Prostate gland (tissue), 2 donors: ENCODE measurements around the gene SEC24D. TPM values are rescaled to one million over a fixed set of nuclear protein-coding genes. Genes with fewer than 3 reads are reported as not detected.
A peak's percentile ranks its signal among the peaks of the same experiment; 100 is the strongest.

ENCODE experiments used
- DNase-seq: peaks from one replicate; pipeline ENCODE4 v3.0.0-alpha.2; 2019; ENCODE audit warnings: low spot score
- H3K27ac ChIP-seq, 2 donors: fragments of 200-600 bp; sonication (generic); 2 replicates each; pipeline ENCODE4 v1.5.1; 2017 to 2019
- H3K27me3 ChIP-seq: fragments of 200-600 bp; sonication (generic); replicated peaks from 2 replicates; pipeline ENCODE4 v1.5.1; 2019; ENCODE audit not compliant: insufficient read depth
- H3K36me3 ChIP-seq, 2 donors: fragments of 200-600 bp; sonication (generic); 1 replicate in 1 of 2; 2 replicates in 1 of 2; pipeline versions ENCODE4 v1.5.1 to v1.8.1; 2017 to 2019
- H3K4me1 ChIP-seq: fragments of 200-600 bp; sonication (generic); replicated peaks from 2 replicates; pipeline ENCODE4 v1.5.1; 2019
- H3K4me3 ChIP-seq, 2 donors: fragments of 200-600 bp; sonication (generic); 2 replicates each; pipeline ENCODE4 v1.5.1; 2017 to 2019
- H3K9me3 ChIP-seq: fragments of 200-600 bp; sonication (generic); 2 replicates; pipeline ENCODE4 v1.5.1; 2017
- POLR2A ChIP-seq: fragments of 450-650 bp; IDR thresholded peaks from one replicate; pipeline ENCODE4 v1.6.1; 2016; ENCODE audit warnings: antibody characterized with exemption, mild to moderate bottlenecking
- POLR2AphosphoS5 ChIP-seq: sonication (generic); formaldehyde crosslinking; IDR thresholded peaks from one replicate; pipeline ENCODE4 v1.6.1; 2017; ENCODE audit warnings: antibody characterized with exemption
- WGBS: methylation state at CpG from one replicate; pipeline ENCODE4 v1.1.5; 2018; 5-methylcytosine and 5-hydroxymethylcytosine counted together
- intact Hi-C: fragments of 100-400 bp; cut with DNase I; formaldehyde crosslinking; loops from one replicate; pipeline ENCODE4 v1.14.2; 2022
- total RNA-seq, 2 donors: library from RNA; depleted of rRNA; stranded (reverse); fragments of >200 nt; gene quantifications; one replicate each; pipeline ENCODE4 v1.1.0, GENCODE V29; 2016
- TF ChIP-seq, protein P1 (sequence below), 4 experiments: fragments of 200-600 bp in 2 of 4; fragments of 450-650 bp in 2 of 4; sonication (generic) in 2 of 4; IDR thresholded peaks; 1 replicate in 3 of 4; 2 replicates in 1 of 4; pipeline ENCODE4 v1.5.1; 2016 to 2019; ENCODE audit warnings: antibody characterized with exemption in 4 of 4, mild to moderate bottlenecking in 2 of 4, moderate library complexity in 2 of 4

The SEC24D gene
- total RNA-seq, 2 donors from 2014 or later = 31.5 to 34.9 TPM

DNA sequence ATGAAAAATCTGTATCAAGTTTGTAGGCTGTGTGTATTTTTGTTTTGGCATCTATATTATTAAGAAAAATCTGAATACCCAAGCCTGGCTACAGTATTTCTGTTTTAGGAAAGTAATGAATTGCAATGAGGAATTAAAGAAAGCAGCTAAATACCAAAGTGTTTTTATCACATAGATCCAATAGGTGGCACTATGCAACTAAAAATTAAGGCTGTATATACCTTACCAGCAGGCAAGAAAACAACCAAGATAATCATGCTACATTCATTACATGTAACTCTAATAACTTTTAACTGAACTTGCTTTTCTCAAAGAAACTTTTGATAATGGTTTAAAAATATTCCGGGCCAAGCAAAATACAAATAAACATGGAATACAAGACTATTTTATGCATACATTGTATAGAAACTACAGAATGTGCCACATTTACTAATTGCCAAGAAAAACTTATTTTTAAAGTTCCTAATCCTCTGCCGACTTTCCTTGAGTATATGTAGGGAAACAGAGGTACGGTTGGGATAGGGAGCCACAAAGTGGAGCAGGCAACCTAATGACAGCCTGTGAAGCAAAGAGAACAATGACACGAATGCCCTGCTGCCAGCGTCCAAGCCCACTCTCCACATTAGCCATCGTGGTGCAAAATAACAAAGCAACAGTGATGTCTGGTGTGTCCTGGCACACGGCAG is 63.7 kb downstream of the SEC24D start:
- no peaks in the 10 kb centered on the region for H3K27me3 ChIP-seq
- no peaks in the 10 kb centered on the region for H3K4me1 ChIP-seq
- H3K27ac ChIP-seq = peak overlapping the region; percentile 59 to 67
- no peaks in the 10 kb centered on the region for H3K36me3 ChIP-seq
- 20% methylated on average over 7 of the region's 7 CpGs for WGBS
- TF ChIP-seq POLR2A (no peak), POLR2AphosphoS5 (peak; percentile 26)
- TF ChIP-seq, protein P1, sequence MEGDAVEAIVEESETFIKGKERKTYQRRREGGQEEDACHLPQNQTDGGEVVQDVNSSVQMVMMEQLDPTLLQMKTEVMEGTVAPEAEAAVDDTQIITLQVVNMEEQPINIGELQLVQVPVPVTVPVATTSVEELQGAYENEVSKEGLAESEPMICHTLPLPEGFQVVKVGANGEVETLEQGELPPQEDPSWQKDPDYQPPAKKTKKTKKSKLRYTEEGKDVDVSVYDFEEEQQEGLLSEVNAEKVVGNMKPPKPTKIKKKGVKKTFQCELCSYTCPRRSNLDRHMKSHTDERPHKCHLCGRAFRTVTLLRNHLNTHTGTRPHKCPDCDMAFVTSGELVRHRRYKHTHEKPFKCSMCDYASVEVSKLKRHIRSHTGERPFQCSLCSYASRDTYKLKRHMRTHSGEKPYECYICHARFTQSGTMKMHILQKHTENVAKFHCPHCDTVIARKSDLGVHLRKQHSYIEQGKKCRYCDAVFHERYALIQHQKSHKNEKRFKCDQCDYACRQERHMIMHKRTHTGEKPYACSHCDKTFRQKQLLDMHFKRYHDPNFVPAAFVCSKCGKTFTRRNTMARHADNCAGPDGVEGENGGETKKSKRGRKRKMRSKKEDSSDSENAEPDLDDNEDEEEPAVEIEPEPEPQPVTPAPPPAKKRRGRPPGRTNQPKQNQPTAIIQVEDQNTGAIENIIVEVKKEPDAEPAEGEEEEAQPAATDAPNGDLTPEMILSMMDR (IDR thresholded peaks at IDR 0.05) = peak; percentile 17 to 78 (median 62)
- no peak for DNase-seq
- H3K9me3 ChIP-seq = no peaks in the 10 kb centered on the region
- no peak overlapping the region for H3K4me3 ChIP-seq
- intact Hi-C loops = loop anchor here (5.0 kb wide), 4 partner anchors 60 to 210 kb away; partner anchors contain the start of gene SYNPO2

GRCh38 chr4:118770741-118771187 is 65.2 kb downstream of the SEC24D start:
- intact Hi-C loops = loop anchor here (5.0 kb wide), 4 partner anchors 62 to 212 kb away; partner anchors contain the start of gene SYNPO2

DNA sequence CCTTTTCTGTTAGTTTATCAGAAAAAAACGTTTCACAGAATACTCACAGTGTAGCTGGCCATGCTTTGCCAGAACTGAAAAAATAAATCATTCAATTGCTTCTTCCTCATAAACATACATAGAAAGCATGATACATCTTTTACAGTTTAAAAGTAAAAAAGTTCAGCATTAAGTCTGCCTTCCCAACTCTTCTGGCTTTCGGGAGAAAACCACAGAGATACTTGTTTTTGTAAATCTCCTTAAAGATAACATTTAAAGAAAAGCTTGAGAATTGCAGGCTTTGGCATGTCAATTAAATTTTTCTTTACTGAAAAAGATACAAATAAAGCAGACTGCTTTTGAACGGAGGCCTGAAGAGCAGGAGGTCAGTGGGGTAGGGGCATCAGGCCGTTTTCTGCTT is 66.8 kb downstream of the SEC24D start:
- no peaks in the 10 kb centered on the region for H3K4me1 ChIP-seq
- WGBS = 29% methylated on average over 4 of the region's 4 CpGs
- H3K4me3 ChIP-seq = no peak overlapping the region
- intact Hi-C loops = no loop called here
- H3K9me3 ChIP-seq = no peaks in the 10 kb centered on the region
- no peak for TF ChIP-seq POLR2A
- no peak for TF ChIP-seq POLR2AphosphoS5
- TF ChIP-seq, protein P1 (IDR thresholded peaks at IDR 0.05) = no peak
- H3K27ac ChIP-seq = peak overlapping the region; percentile 59 to 67
- DNase-seq = no peak
- H3K36me3 ChIP-seq = no peaks in the 10 kb centered on the region
- H3K27me3 ChIP-seq = no peaks in the 10 kb centered on the region

More at GRCh38 chr4:118770741-118771187, 65.2 kb downstream of the SEC24D start:
- TF ChIP-seq POLR2AphosphoS5 (no peak), POLR2A (no peak)
- TF ChIP-seq, protein P1 (IDR thresholded peaks at IDR 0.05) = no peak
- Histone ChIP-seq H3K4me1 (no peaks in the 10 kb centered on the region), H3K9me3 (no peaks in the 10 kb centered on the region), H3K4me3 (no peak overlapping the region), H3K27ac (peak overlapping the region; percentile 59 to 67), H3K27me3 (no peaks in the 10 kb centered on the region), H3K36me3 (no peaks in the 10 kb centered on the region)
- 20% methylated on average over 2 of the region's 2 CpGs for WGBS
- DNase-seq = no peak

DNA sequence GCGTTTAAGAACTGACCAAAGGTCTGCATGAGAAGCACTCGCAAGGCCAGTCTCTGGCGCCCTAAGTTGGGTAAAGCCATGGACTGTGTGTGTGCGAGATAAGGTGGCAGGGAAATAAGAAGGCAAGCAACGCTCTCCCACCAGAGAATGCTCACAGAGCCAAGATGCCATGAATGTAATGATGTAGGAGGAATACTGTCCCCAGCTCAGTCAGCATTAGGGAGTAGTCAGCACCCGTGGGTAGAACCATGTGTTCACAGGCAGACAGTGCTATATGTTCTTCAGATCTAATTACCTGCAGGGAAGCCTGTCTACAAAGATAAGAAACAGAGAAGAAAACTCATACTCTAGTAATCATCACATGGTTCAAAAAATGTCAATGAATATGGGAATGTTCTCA is 68.8 kb downstream of the SEC24D start:
- intact Hi-C loops = no loop called here
- no peaks in the 10 kb centered on the region for H3K36me3 ChIP-seq
- no peaks in the 10 kb centered on the region for H3K27me3 ChIP-seq
- 97% methylated on average over 6 of the region's 6 CpGs for WGBS
- peak overlapping the region; percentile 70 to 80 for H3K27ac ChIP-seq
- DNase-seq = no peak
- no peaks in the 10 kb centered on the region for H3K9me3 ChIP-seq
- TF ChIP-seq POLR2A (no peak), POLR2AphosphoS5 (no peak)
- TF ChIP-seq, protein P1 (IDR thresholded peaks at IDR 0.05) = no peak
- peaks cover 4% of the 10 kb centered on the region for H3K4me1 ChIP-seq
- no peak overlapping the region for H3K4me3 ChIP-seq

- peak; percentile 71 for DNase-seq
- H3K4me1 ChIP-seq = peaks cover 4% of the 10 kb centered on the region
- H3K27ac ChIP-seq = peak overlapping the region; percentile 70 to 80
- H3K4me3 ChIP-seq = no peak overlapping the region
- TF ChIP-seq POLR2A (no peak), POLR2AphosphoS5 (peak; percentile 89)
- WGBS = 0% methylated on average over 1 of the region's 1 CpG
- intact Hi-C loops = no loop called here
- no peaks in the 10 kb centered on the region for H3K27me3 ChIP-seq
- H3K9me3 ChIP-seq = no peaks in the 10 kb centered on the region
- H3K36me3 ChIP-seq = no peaks in the 10 kb centered on the region
Observed at GRCh38 chr4:118765399-118765798, 70.5 kb downstream of the SEC24D start.
